ENCODE results near the gene CPA5. TPM values are rescaled to one million over a fixed set of nuclear protein-coding genes. Genes with fewer than 3 reads are reported as not detected.
"Not testable (repeated sequence)": the region's sequence is repeated elsewhere in the genome, so short reads cannot be mapped to it uniquely, and the experiment has no call there.

Gene CPA5
- total and polyA plus RNA-seq, 3 donors from 2014 or later, result 11.5 to 59.4 (median 46.7) TPM

DNA sequence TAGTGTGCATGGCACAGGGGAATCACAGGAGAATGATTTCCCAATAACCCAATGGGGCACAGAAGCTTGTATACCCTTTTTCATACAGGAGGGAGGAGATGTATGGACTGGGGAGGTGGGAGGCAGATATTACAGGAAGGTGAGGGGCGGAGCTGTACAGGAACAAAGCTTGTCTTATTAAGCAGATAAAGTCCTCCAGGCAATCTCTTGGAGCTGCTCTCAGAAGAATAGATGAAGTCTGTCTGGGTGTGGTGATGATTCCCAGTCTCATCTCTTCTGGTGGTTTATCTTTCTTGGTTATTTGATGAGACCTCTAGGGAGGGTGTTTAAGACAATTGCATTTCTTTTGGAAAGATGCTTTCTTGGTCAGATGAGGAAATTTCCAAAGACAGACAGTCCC, 25.1 kb upstream of the CPA5 start:
- H3K27me3 ChIP-seq, result no peaks in the 10 kb centered on the region
- 92 to 93% methylated on average over 1 of the region's 1 CpG for WGBS, 2 donors

DNA sequence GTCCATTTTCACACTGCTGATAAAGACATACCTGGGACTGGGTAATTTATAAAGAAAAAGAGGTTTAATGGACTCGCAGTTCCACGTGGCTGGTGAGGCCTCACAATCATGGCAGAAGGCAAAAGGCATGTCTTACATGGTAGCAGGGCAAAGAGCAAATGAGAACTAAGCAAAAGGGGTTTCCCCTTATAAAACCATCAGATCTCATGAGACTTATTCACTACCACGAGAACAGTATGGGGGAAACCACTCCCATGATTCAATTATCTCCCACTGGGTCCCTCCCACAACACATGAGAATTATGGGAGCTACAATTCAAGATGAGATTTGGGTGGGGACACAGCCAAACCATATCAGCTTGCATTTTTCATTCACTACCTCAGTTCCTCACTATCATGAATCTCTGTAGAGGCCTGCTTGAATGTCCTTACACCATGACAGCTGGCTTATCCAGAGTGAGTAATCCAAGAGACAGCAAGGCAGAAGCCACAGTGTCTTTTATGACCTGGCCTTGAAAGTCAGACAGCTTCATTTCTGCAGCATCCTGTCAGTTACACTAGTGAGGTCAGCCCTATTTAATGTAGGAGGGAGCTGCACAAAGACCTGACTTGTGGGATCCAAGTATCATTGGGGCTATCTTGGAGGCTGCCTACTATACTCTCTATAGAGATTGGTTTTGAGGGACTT, 22.9 kb upstream of the CPA5 start:
- H3K27ac ChIP-seq; H3K36me3 ChIP-seq (ENCODE audit: low read depth, missing control alignments); H3K9me3 ChIP-seq; intact Hi-C loops (cut with DNase I; ENCODE audit: low total_unique reads); DNase-seq; H3K4me3 ChIP-seq; H3K4me1 ChIP-seq; H3K27me3 ChIP-seq: not testable (repeated sequence)
- WGBS, 2 donors, result 89 to 93% methylated on average over 3 of the region's 3 CpGs

More for the DNA sequence above, 25.1 kb upstream of the CPA5 start:
- no peak for DNase-seq
- no peak for TF ChIP-seq POLR2A (IDR thresholded peaks at IDR 0.05)
- Histone ChIP-seq H3K9me3 (no peaks in the 10 kb centered on the region), H3K4me3 (no peak overlapping the region), H3K36me3 (ENCODE audit: low read depth, missing control alignments) (no peaks in the 10 kb centered on the region), H3K4me1 (no peaks in the 10 kb centered on the region), H3K27ac (no peak overlapping the region)
- intact Hi-C loops (cut with DNase I; ENCODE audit: low total_unique reads), result no loop called here

DNA sequence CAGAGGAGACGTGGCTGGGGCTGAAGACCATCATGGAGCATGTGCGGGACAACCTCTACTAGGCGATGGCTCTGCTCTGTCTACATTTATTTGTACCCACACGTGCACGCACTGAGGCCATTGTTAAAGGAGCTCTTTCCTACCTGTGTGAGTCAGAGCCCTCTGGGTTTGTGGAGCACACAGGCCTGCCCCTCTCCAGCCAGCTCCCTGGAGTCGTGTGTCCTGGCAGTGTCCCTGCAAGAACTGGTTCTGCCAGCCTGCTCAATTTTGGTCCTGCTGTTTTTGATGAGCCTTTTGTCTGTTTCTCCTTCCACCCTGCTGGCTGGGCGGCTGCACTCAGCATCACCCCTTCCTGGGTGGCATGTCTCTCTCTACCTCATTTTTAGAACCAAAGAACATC, 22.0 kb upstream of the CPA5 start:
- WGBS, 2 donors, result 87 to 91% methylated on average over 5 to 7 of the region's 7 CpGs
- no peaks in the 10 kb centered on the region for H3K4me1 ChIP-seq
- H3K27me3 ChIP-seq, result no peaks in the 10 kb centered on the region
- no peak overlapping the region for H3K27ac ChIP-seq
- H3K4me3 ChIP-seq, result no peak overlapping the region
- H3K9me3 ChIP-seq, result no peaks in the 10 kb centered on the region
- intact Hi-C loops (cut with DNase I; ENCODE audit: low total_unique reads), result no loop called here
- no peak for TF ChIP-seq CTCF (IDR thresholded peaks at IDR 0.05)
- TF ChIP-seq POLR2A (IDR thresholded peaks at IDR 0.05), result no peak
- no peaks in the 10 kb centered on the region for H3K36me3 ChIP-seq (ENCODE audit: low read depth, missing control alignments)
- DNase-seq, result no peak

GRCh38 chr7:130324306-130324943, 20.2 kb upstream of the CPA5 start:
- Histone ChIP-seq H3K4me3 (no peak overlapping the region), H3K27ac (no peak overlapping the region), H3K9me3 (no peaks in the 10 kb centered on the region), H3K27me3 (no peaks in the 10 kb centered on the region), H3K36me3 (ENCODE audit: low read depth, missing control alignments) (no peaks in the 10 kb centered on the region), H3K4me1 (no peaks in the 10 kb centered on the region)
- DNase-seq, result no peak
- TF ChIP-seq CTCF (IDR thresholded peaks at IDR 0.05), result no peak
- TF ChIP-seq POLR2A (IDR thresholded peaks at IDR 0.05), result no peak
- intact Hi-C loops (cut with DNase I; ENCODE audit: low total_unique reads), result no loop called here
- WGBS, 2 donors, result 87 to 94% methylated on average over 10 of the region's 10 CpGs

DNA sequence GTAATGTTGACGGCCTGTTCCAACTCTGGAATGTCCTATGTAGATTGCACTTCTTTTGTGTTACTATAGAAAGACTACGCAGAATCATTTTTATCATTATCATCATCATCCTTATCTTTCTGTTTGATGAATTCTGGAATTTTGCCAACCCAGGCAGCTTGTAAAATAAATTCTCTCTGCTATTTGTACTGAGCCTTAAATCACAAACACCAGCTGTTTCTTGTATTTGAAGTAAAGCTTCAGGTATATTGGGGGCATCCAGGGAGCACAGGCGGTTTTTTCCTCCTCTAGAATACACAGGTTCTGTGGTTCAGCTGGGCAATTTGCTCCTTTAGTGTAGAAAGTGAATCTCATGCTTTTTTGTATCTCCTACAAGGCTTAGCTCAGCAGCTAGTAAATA, 14.9 kb upstream of the CPA5 start:
- intact Hi-C loops (cut with DNase I; ENCODE audit: low total_unique reads), result no loop called here
- no peak for DNase-seq
- Histone ChIP-seq H3K9me3 (no peaks in the 10 kb centered on the region), H3K27ac (no peak overlapping the region), H3K27me3 (no peaks in the 10 kb centered on the region), H3K36me3 (ENCODE audit: low read depth, missing control alignments) (no peaks in the 10 kb centered on the region), H3K4me3 (no peak overlapping the region), H3K4me1 (no peaks in the 10 kb centered on the region)
- TF ChIP-seq POLR2A (IDR thresholded peaks at IDR 0.05) (no peak), CTCF (IDR thresholded peaks at IDR 0.05) (no peak)
- 92 to 93% methylated on average over 3 of the region's 3 CpGs for WGBS, 2 donors

All from testis (tissue), 3 donors.